ENCODE data around the gene SLC38A2.

SLC38A2 gene

GRCh38 chr12:46374310-46374709, 1.7 kb upstream of the SLC38A2 start:
- DNase-seq: no peak

GRCh38 chr12:46373301-46374296, 1.0 kb upstream of the SLC38A2 start:
- peak; percentile 78 for DNase-seq

GRCh38 chr12:46371718-46372543, 642 bp downstream of the SLC38A2 start:
- peak; percentile 86 for DNase-seq

GRCh38 chr12:46370792-46371717, 1.5 kb downstream of the SLC38A2 start:
- DNase-seq: peak; percentile 98

GRCh38 chr12:46370380-46370734, 2.2 kb downstream of the SLC38A2 start:
- no peak for DNase-seq

GRCh38 chr12:46369474-46370379, 2.8 kb downstream of the SLC38A2 start:
- no peak for DNase-seq

GRCh38 chr12:46369095-46369473, 3.5 kb downstream of the SLC38A2 start:
- DNase-seq: no peak

GRCh38 chr12:46368684-46369083, 3.9 kb downstream of the SLC38A2 start:
- DNase-seq: no peak

- no peak for DNase-seq
Measured at GRCh38 chr12:46368138-46368537, 4.4 kb downstream of the SLC38A2 start.

GRCh38 chr12:46367351-46368029, 5.1 kb downstream of the SLC38A2 start:
- no peak for DNase-seq

GRCh38 chr12:46366771-46367170, 5.8 kb downstream of the SLC38A2 start:
- no peak for DNase-seq

- DNase-seq: no peak
Measured at GRCh38 chr12:46365951-46366379, 6.6 kb downstream of the SLC38A2 start.

- no peak for DNase-seq
Measured at GRCh38 chr12:46364777-46365580, 7.6 kb downstream of the SLC38A2 start.

- no peak for DNase-seq
Measured at GRCh38 chr12:46364300-46364696, 8.3 kb downstream of the SLC38A2 start.

GRCh38 chr12:46363582-46364299, 8.8 kb downstream of the SLC38A2 start:
- no peak for DNase-seq

- DNase-seq: no peak
Measured at GRCh38 chr12:46362895-46363581, 9.5 kb downstream of the SLC38A2 start.

- DNase-seq: no peak
Measured at GRCh38 chr12:46361667-46362034, 10.9 kb downstream of the SLC38A2 start.

- DNase-seq: no peak
Measured at GRCh38 chr12:46360908-46361666, 11.5 kb downstream of the SLC38A2 start.

All from activated CD8-positive, alpha-beta memory T cell treated with anti-CD3 and anti-CD28 coated beads for 24 hours (primary cell).